ENCODE data around the gene CCDC127. TPM values are rescaled to one million over a fixed set of nuclear protein-coding genes. Genes with fewer than 3 reads are reported as not detected.

CCDC127 gene
- total RNA-seq, 1 experiment from 2014 or later: 24.1 TPM

DNA sequence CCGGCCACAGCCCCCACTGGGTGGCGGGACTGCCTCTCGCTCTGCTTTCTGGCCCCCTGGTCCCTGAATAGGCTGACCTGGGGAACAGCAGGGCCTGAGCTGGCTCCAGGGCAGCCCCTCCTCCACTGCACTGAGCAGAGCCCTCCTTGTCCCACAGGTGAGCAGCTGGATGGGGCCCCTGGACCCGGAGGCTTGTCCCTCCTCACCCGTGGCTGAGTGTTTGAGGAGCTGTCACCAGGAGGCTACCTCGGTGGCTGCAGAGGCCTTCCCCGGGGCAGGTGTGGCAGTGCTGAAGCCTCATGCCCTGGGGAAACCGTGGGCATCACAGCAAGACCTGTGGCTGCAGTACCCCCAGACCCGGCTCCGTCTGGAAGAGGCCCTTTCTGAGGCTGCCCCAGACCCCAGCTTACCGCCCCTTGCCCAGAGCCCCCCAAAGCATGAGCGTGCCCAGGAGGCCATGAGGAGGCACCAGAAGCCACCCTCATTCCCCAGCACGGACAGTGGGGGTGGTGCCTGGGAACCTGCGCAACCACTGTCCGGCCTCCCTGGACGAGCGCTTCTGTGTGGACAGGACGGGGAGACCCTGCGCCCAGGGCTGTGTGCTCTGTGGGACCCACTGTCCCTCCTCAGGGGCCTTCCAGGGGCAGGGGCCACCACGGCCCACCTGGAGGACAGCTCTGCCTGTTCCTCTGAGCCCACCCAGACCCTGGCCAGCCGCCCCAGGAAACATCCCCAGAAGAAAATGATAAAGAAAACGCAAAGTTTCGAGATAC is 55.2 kb downstream of the CCDC127 start:
- H3K9me2 ChIP-seq (ENCODE audit: insufficient read depth): no peaks in the 10 kb centered on the region
- CTCF ChIA-PET: no interaction called here
- no peaks in the 10 kb centered on the region; the same call in 1 of the 2 replicates for H4K20me1 ChIP-seq (ENCODE audit: insufficient read depth)
- H3K27ac ChIP-seq: no peak overlapping the region
- TF ChIP-seq CTCF (conservative IDR thresholded peaks at IDR 0.05): no peak
- no peak for TF ChIP-seq EZH2 (IDR thresholded peaks at IDR 0.05; ENCODE audit: low read depth)
- H3K9me3 ChIP-seq (ENCODE audit: insufficient read depth, low read depth): no peaks in the 10 kb centered on the region
- no peak for DNase-seq
- no peak overlapping the region for H3K4me3 ChIP-seq
- no peaks in the 10 kb centered on the region for H3K4me1 ChIP-seq (replicated peaks; ENCODE audit: insufficient read depth)
- no peak overlapping the region for H3K4me2 ChIP-seq
- peaks cover 59% of the 10 kb centered on the region for H3K27me3 ChIP-seq (ENCODE audit: insufficient read depth, low read depth)
- no peaks in the 10 kb centered on the region for H3K36me3 ChIP-seq (ENCODE audit: low read depth)
- H3K79me2 ChIP-seq (ENCODE audit: low read depth): no peaks in the 10 kb centered on the region
- BruUV-seq (replicated peaks): no TSS peak
- no peak overlapping the region for H2AFZ ChIP-seq
- peaks cover 10% of the 10 kb centered on the region; the same call in 1 of the 2 replicates for H3F3A ChIP-seq (ENCODE audit: insufficient read depth, low read depth)
- intact Hi-C loops (cut with micrococcal nuclease; ENCODE audit: unreplicated experiment): no loop called here
- POLR2A ChIA-PET (ENCODE audit: unreplicated experiment): no interaction called here

DNA sequence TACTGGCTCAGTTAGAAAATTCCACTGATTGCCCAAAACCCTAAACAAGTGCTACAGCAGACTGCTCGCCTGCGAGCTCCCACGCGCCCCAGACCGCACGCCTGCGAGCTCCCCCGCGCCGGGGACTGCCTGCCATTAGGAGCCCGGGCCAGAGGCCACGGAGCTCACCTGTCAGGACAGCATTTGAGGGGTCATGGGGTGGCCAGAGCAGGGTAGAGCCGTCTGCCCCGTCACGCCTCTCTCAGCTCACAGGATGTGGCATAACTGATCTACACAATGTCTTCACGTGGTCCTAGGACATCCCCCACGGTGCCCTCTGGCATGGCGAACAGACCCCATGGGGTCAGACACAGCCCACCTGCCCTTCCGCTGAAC is 55.8 kb downstream of the CCDC127 start:
- Histone ChIP-seq H3K9me2 (ENCODE audit: insufficient read depth) (no peaks in the 10 kb centered on the region), H3K9me3 (ENCODE audit: insufficient read depth, low read depth) (no peaks in the 10 kb centered on the region), H3K27me3 (ENCODE audit: insufficient read depth, low read depth) (peaks cover 65% of the 10 kb centered on the region), H3K4me3 (no peak overlapping the region), H3K27ac (no peak overlapping the region), H3K4me1 (replicated peaks; ENCODE audit: insufficient read depth) (no peaks in the 10 kb centered on the region), H3F3A (ENCODE audit: insufficient read depth, low read depth) (peaks cover 10% of the 10 kb centered on the region; the same call in 1 of the 2 replicates), H3K79me2 (ENCODE audit: low read depth) (no peaks in the 10 kb centered on the region), H2AFZ (no peak overlapping the region), H3K36me3 (ENCODE audit: low read depth) (no peaks in the 10 kb centered on the region), H3K4me2 (no peak overlapping the region), H4K20me1 (ENCODE audit: insufficient read depth) (no peaks in the 10 kb centered on the region; the same call in 1 of the 2 replicates)
- ChIA-PET POLR2A (ENCODE audit: unreplicated experiment) (no interaction called here), CTCF (no interaction called here)
- BruUV-seq (replicated peaks): no TSS peak
- TF ChIP-seq CTCF (conservative IDR thresholded peaks at IDR 0.05) (no peak), EZH2 (IDR thresholded peaks at IDR 0.05; ENCODE audit: low read depth) (no peak)
- intact Hi-C loops (cut with micrococcal nuclease; ENCODE audit: unreplicated experiment): no loop called here
- DNase-seq: no peak

- Histone ChIP-seq H3K9me2 (ENCODE audit: insufficient read depth) (no peaks in the 10 kb centered on the region), H3K4me1 (replicated peaks; ENCODE audit: insufficient read depth) (no peaks in the 10 kb centered on the region), H3F3A (ENCODE audit: insufficient read depth, low read depth) (peaks cover 10% of the 10 kb centered on the region; the same call in 1 of the 2 replicates), H3K9me3 (ENCODE audit: insufficient read depth, low read depth) (no peaks in the 10 kb centered on the region), H3K4me2 (no peak overlapping the region), H3K36me3 (ENCODE audit: low read depth) (no peaks in the 10 kb centered on the region), H3K79me2 (ENCODE audit: low read depth) (no peaks in the 10 kb centered on the region), H2AFZ (no peak overlapping the region), H3K27ac (no peak overlapping the region), H3K4me3 (no peak overlapping the region), H3K27me3 (ENCODE audit: insufficient read depth, low read depth) (peaks cover 69% of the 10 kb centered on the region), H4K20me1 (ENCODE audit: insufficient read depth) (no peaks in the 10 kb centered on the region; the same call in 1 of the 2 replicates)
- DNase-seq: no peak
- CTCF ChIA-PET: no interaction called here
- intact Hi-C loops (cut with micrococcal nuclease; ENCODE audit: unreplicated experiment): no loop called here
- no TSS peak for BruUV-seq (replicated peaks)
- TF ChIP-seq EZH2 (IDR thresholded peaks at IDR 0.05; ENCODE audit: low read depth) (0 out of 2 replicates have a peak, but pooled peaks have one; percentile 49), CTCF (conservative IDR thresholded peaks at IDR 0.05) (no peak)
- POLR2A ChIA-PET (ENCODE audit: unreplicated experiment): no interaction called here
These were observed 56.2 kb downstream of the CCDC127 start for GRCh38 chr5:161803-162110.

All from PC-9 (cell line).